ENCODE results near the gene ADAMTS6.
A peak's percentile ranks its signal among the peaks of the same experiment; 100 is the strongest.

The ADAMTS6 gene

GRCh38 chr5:65229841-65230240 is 251.9 kb downstream of the ADAMTS6 start:
- TF ChIP-seq POLR2AphosphoS5 (IDR thresholded peaks at IDR 0.05; ENCODE audit: low read depth) (no peak), REST (IDR thresholded peaks at IDR 0.05; ENCODE audit: insufficient replicate concordance, low read depth) (no peak), GABPA (IDR thresholded peaks at IDR 0.05; ENCODE audit: low read depth) (no peak), CTCF (IDR thresholded peaks at IDR 0.05; ENCODE audit: insufficient read depth, low read length) (no peak), SPI1 (IDR thresholded peaks at IDR 0.05; ENCODE audit: borderline replicate concordance, low read depth) (no peak)

GRCh38 chr5:65213921-65214525 is 267.7 kb downstream of the ADAMTS6 start:
- Histone ChIP-seq H3K27me3 (ENCODE audit: insufficient read depth, poor library complexity, severe bottlenecking) (no peaks in the 10 kb centered on the region), H3K27ac (replicated peaks) (no peak overlapping the region), H3K4me3 (replicated peaks; ENCODE audit: insufficient read depth, low read length) (no peak overlapping the region)
- TF ChIP-seq REST (IDR thresholded peaks at IDR 0.05; ENCODE audit: insufficient replicate concordance, low read depth): no peak
- no peak for TF ChIP-seq GABPA (IDR thresholded peaks at IDR 0.05; ENCODE audit: low read depth)
- no peak for TF ChIP-seq CTCF (IDR thresholded peaks at IDR 0.05; ENCODE audit: insufficient read depth, low read length)
- TF ChIP-seq POLR2AphosphoS5 (IDR thresholded peaks at IDR 0.05; ENCODE audit: low read depth): no peak
- no peak for TF ChIP-seq SPI1 (IDR thresholded peaks at IDR 0.05; ENCODE audit: borderline replicate concordance, low read depth)
- DNase-seq (ENCODE audit: low read depth in 1 of 2, low spot score in 1 of 2): peak in 1 of 2 experiments; percentile 1

More at GRCh38 chr5:65229841-65230240, 251.9 kb downstream of the ADAMTS6 start:
- no peak overlapping the region for H3K27ac ChIP-seq (replicated peaks)
- H3K27me3 ChIP-seq (ENCODE audit: insufficient read depth, poor library complexity, severe bottlenecking): no peaks in the 10 kb centered on the region
- no peak overlapping the region for H3K4me3 ChIP-seq (replicated peaks; ENCODE audit: insufficient read depth, low read length)
- DNase-seq (ENCODE audit: low read depth in 1 of 2, low spot score in 1 of 2): no peak

- no peak for TF ChIP-seq REST (IDR thresholded peaks at IDR 0.05; ENCODE audit: insufficient replicate concordance, low read depth)
- TF ChIP-seq SPI1 (IDR thresholded peaks at IDR 0.05; ENCODE audit: borderline replicate concordance, low read depth): no peak
- no peak for TF ChIP-seq POLR2AphosphoS5 (IDR thresholded peaks at IDR 0.05; ENCODE audit: low read depth)
- TF ChIP-seq GABPA (IDR thresholded peaks at IDR 0.05; ENCODE audit: low read depth): no peak
- TF ChIP-seq CTCF (IDR thresholded peaks at IDR 0.05; ENCODE audit: insufficient read depth, low read length): no peak
- no peak for DNase-seq (ENCODE audit: low read depth in 1 of 2, low spot score in 1 of 2)
- no peak overlapping the region for H3K4me3 ChIP-seq (replicated peaks; ENCODE audit: insufficient read depth, low read length)
- no peak overlapping the region for H3K27ac ChIP-seq (replicated peaks)
- H3K27me3 ChIP-seq (ENCODE audit: insufficient read depth, poor library complexity, severe bottlenecking): no peaks in the 10 kb centered on the region
Observed at GRCh38 chr5:65209341-65209740, 272.4 kb downstream of the ADAMTS6 start.
